HG03442 (cell line): ENCODE measurements around the gene FAM120AOS.
"Not testable (repeated sequence)": the region's sequence is repeated elsewhere in the genome, so short reads cannot be mapped to it uniquely, and the experiment has no call there.

Source experiments
- ATAC-seq: cut with Tn5 transposase; IDR thresholded peaks from one replicate; pipeline ENCODE4 v1.9.1; 2021; ENCODE audit warnings: mild to moderate bottlenecking, moderate library complexity; ENCODE audit not compliant: unreplicated experiment

Gene FAM120AOS

DNA sequence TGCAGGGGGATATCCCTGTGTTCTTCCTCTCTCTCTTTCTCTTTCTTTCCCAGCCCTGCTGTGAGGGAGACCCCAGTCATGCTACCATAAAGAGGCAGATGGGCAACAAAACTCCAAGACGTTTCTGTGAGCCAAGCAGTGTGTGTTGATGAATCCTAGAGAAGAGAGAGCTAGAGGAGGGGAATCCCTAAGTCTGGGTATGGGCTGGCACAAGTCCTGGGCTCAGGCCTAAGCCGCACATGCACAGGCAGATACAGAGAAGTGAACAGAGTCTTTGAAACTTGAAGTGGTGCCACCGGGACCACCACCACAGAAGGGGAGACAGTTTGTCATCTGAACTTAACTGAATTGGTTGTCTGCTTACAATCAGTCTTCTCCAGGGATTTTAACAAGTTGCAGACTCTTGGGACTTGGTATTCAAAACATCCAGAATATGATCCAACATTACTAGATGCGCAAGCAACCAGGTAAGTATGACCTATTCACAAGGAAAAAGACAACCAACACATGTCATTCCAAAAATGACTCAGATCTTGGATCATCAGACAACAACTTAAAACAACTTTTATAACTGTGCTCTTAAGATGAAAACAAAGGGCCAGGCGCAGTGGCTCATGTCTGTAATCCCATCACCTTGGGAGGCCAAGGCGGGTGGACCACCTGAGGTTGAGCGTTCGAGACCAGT lies 12.3 kb downstream of the FAM120AOS start:
- ATAC-seq = no peak

DNA sequence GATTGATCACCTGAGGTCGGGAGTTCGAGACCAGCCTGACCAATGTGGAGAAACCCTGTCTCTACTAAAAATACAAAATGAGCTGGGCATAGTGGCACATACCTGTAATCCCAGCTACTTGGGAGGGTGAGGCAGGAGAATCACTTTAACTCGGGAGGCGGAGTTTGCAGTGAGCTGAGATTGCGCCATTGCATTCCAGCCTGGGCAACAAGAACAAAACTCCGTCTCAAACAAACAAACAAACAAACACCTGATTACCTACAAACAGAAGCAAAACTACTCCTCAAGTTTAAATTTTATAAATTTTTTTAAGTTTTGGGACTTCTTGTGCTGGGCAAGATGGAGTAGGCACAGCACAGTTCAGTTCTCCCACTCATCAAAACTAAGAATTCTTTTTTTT lies 14.1 kb downstream of the FAM120AOS start:
- not testable (repeated sequence) for ATAC-seq

DNA sequence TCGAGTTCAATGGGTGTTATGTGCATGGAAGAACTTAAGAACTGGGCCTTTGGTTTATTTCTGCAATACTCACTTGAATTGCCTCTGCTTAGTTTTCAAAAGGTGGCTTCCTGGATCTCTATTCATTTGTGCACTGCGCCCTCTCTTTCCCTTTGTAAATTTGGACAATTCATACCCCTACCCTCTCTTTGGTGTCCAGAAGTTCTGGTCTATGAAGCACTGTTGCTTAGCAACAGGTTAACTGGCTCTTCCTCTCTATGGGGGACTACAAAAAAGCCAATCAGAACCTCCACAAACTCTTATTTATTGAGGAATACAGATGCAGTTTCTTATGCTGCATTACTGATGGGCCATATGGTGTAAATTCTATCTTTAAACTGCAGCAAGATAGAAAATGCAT lies 15.4 kb downstream of the FAM120AOS start:
- ATAC-seq = no peak

DNA sequence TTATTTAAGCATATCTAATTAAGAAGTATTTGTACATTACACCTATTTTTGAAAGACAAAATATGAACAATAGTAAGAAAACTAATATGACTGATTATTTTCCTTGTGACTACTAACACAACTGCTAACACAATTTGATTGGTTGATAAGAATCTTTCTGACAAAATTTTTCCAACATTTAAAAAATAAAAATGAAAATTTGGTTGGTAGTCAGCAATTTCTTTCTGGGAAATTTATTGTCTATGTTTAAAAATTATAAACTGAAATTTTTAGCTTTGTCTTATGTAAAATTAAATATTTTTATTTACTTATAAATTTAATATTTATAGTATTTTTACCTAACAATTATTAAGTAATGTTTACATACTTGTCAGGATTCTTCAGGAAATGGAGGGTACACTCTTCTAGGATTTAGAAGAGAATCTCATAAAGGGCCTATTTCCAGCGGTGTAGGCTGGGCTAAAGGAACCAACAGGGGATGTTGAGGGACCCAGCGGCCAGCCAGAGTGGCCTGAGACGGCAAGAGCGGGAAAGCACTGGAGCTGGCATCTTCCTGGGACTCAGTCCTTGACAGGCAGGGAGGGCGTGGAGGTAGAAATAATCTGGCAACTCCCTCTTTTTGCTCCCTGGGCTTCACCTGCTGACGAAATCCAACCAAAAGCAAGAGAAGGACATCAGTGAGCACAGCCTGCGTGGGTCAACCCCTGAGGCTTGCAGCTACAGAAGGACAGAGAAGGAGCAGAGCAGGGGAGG lies 16.6 kb downstream of the FAM120AOS start:
- ATAC-seq = no peak

DNA sequence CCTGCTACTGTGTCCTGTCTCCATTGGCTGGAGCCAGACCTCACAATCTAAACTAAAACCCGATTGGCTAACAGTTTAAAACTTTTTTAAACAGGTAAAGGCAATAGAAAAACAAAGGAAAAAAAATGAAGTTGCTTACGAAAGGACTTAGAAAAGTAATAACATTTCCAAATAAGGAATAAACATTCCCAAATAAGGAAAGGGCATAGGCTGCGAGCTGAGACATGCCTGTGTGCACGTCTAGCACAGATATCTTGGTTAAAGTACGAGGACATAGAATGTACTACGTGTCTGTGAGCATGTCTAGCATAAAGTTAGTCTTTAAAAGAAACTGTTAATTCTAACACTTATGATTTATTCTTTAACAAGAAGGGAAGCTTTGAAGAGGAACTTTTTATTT lies 17.2 kb downstream of the FAM120AOS start:
- no peak for ATAC-seq

DNA sequence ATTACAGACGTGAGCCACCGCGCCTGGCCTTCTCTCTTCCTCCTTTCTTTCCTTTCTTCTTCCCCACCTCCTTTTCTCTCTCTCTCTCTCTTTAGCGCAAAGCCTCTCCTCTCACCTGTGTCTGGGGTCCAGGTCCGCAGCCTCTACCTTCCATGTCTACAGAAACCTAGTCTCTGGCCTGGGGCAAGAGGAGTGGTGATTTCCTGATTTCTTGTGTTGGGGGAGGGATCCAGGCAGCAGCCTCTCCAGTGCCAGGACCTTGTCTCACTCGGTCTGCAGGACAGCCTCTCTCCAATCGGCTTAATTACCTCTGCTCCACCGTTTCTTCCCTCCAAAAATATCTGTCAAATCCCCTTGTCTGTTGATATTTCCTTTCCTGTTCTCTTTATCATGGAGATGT lies 18.0 kb downstream of the FAM120AOS start:
- ATAC-seq = no peak

DNA sequence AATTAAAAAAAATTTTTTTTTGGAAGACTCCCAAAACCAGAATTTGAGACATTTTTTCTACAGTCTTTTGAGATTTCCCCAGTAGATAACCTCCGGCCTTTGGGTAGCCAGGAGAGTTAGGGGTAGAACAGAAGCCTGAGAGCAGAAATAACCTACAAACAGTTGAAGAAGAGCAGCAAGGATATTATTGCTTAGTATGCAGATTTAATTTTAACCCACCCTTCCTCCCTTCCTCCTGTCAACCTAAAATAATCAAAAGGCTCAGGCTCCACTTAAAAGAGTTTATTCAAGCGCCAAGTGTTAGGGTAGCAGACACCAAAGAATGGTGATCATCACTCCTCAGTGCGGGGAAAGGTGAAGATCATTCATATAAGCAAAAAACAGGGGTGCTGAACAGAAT lies 19.3 kb downstream of the FAM120AOS start:
- no peak for ATAC-seq

DNA sequence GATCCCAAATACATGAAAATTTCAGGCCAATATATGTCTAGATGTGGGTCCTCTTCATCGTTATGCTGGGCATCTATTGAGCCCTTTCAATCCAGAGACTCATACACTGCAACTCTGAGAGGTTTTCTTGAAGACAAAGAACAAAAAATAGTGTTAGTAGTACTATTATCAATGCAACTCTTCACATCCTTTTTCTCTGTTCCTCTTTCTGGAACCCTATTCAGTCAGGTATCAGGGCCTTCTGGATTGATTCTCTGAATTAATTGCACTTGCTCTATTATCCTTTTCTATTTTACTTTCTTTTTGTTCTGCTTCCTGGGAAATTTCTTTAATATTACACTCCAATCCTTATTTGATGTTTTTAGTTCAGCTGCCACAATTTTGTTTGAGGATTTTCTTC lies 20.4 kb downstream of the FAM120AOS start:
- no peak for ATAC-seq

DNA sequence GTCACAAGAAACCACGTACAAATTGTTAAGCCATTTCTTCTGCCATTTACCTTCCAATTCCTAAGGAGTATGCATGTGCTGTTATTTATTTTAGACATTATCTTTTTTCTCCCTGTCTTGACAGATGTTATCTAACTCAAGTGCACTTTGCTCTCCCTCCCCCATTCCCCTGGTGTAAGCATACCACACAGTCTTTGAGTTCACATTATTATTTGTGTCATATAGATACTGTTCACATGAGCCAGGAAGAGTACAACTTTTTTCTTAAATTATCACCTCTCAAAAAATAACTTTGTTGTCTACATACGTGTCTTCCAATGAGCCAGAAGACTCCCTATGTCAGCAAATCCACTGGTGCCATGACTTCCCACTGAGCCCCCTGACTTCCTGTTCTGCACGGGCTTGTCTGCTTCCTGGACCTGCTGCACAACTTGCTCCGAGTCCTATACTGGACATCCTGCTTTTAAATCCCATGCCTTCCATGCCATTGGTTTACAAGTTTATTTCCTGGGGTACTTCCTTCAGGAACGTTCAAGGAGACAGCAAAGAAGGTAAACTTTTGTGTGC lies 21.8 kb downstream of the FAM120AOS start:
- ATAC-seq = no peak

DNA sequence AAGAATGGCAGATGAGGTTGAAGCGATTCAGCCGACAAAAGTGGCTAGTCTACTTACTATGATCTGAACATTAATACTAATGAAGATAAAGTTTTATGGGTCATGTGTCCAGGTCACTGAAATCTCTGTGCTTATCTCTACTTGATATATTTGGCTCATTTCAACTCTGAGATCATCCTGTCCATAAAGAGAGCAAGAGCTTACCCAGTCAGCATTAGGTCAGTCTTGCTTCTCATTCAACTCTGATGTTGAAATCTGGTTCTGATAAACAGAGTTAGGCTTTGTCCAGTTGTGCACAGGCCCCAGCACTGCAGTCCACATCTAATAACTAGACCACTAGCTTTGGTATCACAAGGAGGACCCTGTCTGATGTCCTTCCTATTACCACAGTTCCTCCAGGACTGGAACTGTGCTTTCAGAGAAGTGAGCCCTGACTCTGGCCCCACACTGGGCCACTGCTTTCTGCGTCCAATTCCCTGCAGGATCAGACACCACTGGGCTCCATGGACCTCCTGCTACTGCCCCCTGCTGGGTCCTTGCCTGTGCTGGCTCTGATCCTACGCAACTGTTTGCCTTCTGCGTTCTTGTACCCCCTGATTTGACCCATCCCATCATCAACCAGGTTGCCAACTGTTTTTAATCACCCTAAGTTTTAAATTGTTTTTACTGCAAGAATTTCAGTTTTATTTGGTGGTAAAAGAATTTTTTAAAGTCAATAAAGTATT lies 25.6 kb downstream of the FAM120AOS start:
- ATAC-seq = no peak

DNA sequence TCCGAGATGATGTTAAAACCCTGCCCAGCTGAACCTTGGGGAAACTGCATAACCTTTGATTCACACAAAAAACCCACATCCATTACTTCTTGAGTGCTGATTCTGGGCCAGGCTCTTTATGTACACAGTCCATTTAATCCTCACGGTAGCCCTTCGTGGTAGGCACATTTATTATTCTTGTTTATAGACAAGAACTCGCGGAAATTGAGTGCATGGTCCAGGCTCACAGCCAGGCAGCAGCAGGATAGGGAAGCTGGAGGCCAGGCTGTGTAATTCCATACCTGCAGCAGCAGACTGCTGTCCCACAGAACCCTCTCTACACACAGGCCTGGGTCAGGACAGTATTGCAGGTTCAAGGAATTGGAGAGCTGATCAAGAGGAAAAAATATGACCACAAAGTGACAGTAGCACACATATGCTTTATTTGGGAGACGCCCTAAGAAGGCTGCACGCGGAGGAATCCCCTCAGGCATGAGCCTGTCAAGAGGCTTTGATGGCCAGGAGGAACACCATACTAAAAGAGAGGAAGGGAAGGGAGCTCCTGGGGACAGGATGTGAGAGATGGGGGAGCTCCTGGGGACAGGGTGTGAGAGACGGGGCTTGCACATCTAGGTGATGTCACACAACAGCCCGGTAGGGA lies 30.3 kb downstream of the FAM120AOS start:
- ATAC-seq = no peak

DNA sequence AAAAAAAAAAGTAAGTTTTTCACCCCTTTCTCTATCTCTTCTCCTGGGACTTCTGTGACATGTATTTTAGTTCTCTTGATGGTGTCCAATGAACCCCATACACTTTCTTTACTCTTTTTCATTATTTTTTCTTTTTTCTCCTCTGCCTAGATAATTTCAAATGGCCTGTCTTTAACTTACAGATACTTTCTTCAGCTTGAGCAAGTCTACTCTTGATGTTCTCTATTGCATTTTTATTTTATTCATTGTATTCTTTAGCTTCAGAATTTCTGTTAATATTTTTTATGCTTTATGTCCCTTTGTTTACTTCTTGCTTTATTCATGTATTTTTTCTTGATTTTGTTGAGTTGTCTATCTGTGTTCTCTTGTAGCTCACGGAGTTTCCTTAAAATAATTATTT lies 34.4 kb downstream of the FAM120AOS start:
- no peak for ATAC-seq

DNA sequence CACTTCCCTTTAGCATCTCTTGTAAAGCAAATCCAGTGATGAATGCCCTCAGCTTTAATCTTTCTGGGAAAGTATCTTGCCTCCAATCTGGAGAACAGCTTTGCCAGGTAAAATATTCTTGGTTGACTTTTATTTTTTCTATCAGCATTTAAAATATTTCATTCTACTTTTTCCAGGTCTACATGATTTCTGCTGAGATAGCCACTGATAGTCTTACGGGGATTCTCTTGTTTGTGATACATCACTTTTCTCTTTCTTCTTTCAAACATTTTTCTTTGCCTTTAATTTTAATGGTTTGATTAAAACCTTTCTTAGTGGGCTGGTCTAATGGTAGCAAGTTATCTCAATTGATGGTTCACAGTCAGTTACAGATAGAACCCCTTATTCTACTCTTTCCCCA lies 35.8 kb downstream of the FAM120AOS start:
- no peak for ATAC-seq

DNA sequence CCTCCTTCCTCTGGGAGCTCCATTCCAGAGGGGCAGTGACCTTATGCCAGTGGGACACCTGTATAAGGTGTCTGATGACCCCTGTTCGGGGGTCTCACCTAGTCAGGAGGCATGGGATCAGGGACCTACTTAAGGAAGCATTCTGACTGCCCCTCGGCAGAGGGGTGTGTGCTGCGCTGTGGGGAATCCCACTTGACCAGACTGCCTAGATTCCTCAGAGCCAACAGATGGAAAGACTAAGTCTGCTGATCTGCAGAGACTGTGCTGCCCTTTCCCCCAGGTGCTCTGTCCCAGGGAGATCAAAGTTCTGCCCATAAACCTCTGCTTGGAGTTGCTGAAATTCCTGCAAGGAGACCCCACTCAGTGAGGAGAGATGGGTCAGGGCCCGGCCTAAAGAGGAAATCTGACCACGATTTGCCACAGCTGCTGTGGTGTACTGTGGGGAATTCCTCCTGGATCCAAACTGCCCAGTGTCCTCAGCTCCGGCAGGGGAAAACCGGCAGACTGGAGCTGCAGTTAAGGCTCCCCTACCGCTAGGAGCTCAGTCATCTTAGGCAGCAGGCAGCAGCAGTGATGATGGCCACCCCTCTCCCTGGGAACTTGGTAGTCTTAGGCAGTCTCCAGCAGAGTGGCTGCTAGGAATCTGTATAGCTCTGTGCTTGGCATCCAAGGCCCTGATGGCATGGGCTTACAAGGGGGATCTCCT lies 36.7 kb downstream of the FAM120AOS start:
- ATAC-seq = no peak

DNA sequence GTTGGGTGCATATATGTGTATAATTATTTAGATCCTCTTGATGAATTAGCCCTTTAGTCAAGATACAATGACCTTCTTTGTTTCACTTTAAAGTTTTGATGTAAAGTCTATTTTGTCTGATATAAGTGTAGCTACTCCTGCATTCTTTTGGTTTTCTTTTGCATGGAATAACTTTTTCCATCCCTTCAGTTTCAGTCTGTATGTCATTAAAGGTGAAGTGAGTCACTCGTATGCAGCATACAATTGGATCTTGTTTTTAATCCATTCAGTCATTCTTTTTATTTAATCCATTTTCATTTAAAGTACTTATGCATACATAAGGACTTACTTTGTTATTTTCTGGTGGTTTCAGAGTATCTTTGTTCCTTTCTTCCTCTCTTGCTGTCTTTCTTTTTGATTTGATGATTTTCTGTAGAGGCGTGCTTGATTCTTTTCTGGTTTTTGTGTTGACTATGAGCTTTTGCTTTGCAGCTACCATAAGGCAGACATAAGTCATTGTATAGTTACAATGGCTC lies 38.1 kb downstream of the FAM120AOS start:
- no peak for ATAC-seq

DNA sequence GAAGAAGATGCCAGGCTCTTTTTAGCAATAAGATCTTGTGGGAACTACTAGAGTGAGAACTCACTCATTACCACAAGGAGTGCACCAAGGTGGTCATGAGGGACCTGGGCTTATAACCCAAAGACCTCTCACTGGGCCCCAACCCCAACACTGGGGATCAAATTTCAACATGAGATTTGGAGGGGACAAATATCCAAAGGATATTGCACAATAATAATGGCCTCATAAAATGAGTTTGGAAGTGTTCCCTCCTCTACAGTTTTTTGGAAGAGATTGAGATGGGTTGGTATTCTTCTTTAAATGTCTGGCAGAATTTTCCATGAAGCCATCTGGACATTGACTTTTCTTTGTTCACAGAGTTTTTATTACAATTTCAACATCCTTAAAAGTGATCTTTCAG lies 39.9 kb downstream of the FAM120AOS start:
- ATAC-seq = no peak

DNA sequence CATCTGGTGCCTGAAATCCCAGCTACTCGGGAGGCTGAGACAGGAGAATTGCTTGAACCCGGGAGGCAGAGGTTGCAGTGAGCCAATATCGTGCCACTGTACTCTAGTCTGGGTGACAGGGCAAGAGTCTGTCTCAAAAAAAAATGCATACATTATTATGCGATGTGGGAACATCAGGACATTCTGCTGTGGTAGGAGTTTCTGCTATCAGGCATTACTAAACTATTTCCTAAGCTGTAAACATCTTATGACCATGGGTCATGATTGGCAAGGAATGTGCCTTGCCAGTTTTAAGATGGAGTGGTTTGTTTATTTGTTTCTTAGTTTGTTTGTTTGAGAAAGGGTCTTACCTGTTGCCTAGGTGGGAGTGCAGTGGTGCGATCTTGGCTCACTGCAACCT lies 47.0 kb downstream of the FAM120AOS start:
- no peak for ATAC-seq

DNA sequence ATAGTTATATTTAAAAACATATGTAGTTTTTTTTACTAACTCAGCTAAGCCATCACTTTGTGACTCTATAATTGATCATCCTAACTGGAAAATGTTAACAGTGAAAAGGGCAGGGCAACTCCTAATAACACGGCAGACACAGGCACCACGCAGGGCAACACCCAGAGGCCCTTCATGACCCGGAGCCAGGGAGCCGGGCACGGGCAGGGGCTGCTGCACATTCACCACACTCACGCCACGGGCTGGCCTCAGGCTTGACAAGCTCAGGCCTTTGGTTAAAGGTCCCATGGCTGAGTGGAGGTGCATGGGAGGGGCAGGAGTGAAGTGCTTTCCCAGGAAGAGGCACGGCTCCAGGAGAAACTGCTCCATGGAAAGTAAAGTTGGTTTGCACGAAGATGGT lies 54.9 kb downstream of the FAM120AOS start:
- no peak for ATAC-seq

DNA sequence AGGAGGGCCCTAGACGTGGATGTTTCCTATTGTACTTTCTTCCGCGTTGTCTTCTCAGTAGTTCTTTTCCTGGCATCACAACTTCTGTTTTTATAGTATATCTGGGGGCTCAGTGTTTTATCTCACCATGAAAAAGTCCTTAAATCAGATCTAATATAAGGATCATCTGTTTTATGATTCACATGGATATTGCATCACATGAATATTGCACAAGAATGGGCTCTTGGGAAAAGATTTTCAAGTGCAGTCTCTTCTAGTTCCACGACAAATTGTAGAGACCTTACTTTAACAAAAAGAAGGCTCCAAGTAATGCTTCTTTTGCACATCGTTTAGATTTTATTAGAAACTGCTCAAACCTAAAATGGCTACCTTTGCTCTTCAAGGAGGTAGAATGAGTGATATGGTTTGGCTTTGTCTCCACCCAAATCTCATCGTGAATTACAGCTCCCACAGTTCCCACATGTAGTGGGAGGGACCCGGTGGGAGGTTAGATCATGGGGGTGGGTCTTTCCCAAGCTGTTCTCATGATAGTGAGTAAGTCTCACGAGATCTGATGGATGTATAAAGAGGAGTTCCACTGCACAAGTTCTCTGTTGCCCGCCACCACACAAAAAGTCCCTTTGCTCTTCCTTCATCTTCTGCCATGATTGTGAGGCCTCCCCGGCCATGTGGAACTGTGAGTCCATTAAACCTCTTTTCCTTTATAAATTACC lies 55.6 kb downstream of the FAM120AOS start:
- ATAC-seq = no peak
